NCI-H128 (cell line): ENCODE measurements around the gene DTX1.
"Not testable (repeated sequence)": the region's sequence is repeated elsewhere in the genome, so short reads cannot be mapped to it uniquely, and the experiment has no call there.

Experiments
- DNase-seq: peaks from one replicate; lab custom pipeline; 2025; ENCODE audit not compliant: unreplicated experiment; lab: John Stamatoyannopoulos, UW

The DTX1 gene

GRCh38 chr12:113112043-113112899 lies 55.7 kb downstream of the DTX1 start:
- DNase-seq = no peak

GRCh38 chr12:113113397-113113796 lies 56.9 kb downstream of the DTX1 start:
- DNase-seq = no peak

GRCh38 chr12:113114447-113115178 lies 58.1 kb downstream of the DTX1 start:
- DNase-seq = no peak

GRCh38 chr12:113115455-113116126 lies 59.1 kb downstream of the DTX1 start:
- no peak for DNase-seq

GRCh38 chr12:113116875-113117274 lies 60.3 kb downstream of the DTX1 start:
- peak; percentile 17 for DNase-seq

GRCh38 chr12:113117684-113118083 lies 61.2 kb downstream of the DTX1 start:
- DNase-seq = not testable (repeated sequence)

- DNase-seq = no peak
These were observed 61.6 kb downstream of the DTX1 start for GRCh38 chr12:113118142-113118541.

GRCh38 chr12:113119980-113120669 lies 63.6 kb downstream of the DTX1 start:
- no peak for DNase-seq

GRCh38 chr12:113120670-113121370 lies 64.3 kb downstream of the DTX1 start:
- no peak for DNase-seq

- no peak for DNase-seq
These were observed 71.3 kb downstream of the DTX1 start for GRCh38 chr12:113127791-113128199.

- no peak for DNase-seq
These were observed 72.5 kb downstream of the DTX1 start for GRCh38 chr12:113128802-113129663.

GRCh38 chr12:113129664-113130456 lies 73.3 kb downstream of the DTX1 start:
- no peak for DNase-seq

- no peak for DNase-seq
These were observed 74.1 kb downstream of the DTX1 start for GRCh38 chr12:113130457-113131135.

GRCh38 chr12:113131556-113131955 lies 75.0 kb downstream of the DTX1 start:
- no peak for DNase-seq

GRCh38 chr12:113133036-113133435 lies 76.5 kb downstream of the DTX1 start:
- DNase-seq = no peak

GRCh38 chr12:113133666-113134065 lies 77.1 kb downstream of the DTX1 start:
- no peak for DNase-seq

- no peak for DNase-seq
These were observed 77.5 kb downstream of the DTX1 start for GRCh38 chr12:113134071-113134470.

GRCh38 chr12:113134521-113134951 lies 78.0 kb downstream of the DTX1 start:
- DNase-seq = no peak
